ENCODE results near the gene RNF10. TPM values are rescaled to one million over a fixed set of nuclear protein-coding genes. Genes with fewer than 3 reads are reported as not detected.

The RNF10 gene
- total and polyA plus RNA-seq, 10 of the 15 experiments (the other 5 are each of a cell fraction or from before 2014, with no cell fraction given) = 48.2 to 127 (median 64.5) TPM

- TSS peak; percentile 85 for BruUV-seq (replicated peaks)
- H2AFZ ChIP-seq (ENCODE audit: control insufficient read depth, low read depth, low read length) = peak overlapping the region; percentile 47; the same call in 1 of the 2 replicates
- in situ Hi-C loops (cut with MboI) = no loop called here
- TF ChIP-seq ATF3 (IDR thresholded peaks at IDR 0.05; ENCODE audit: borderline replicate concordance, extremely low read depth, low read depth, low read length) = no peak
- TF ChIP-seq RAD21 (IDR thresholded peaks at IDR 0.05; ENCODE audit: insufficient read depth, low read depth, low read length) = peak; percentile 47
- no peak for TF ChIP-seq ZBTB4 (CRISPR knock-in tag; IDR thresholded peaks at IDR 0.05)
- TF ChIP-seq HCFC1 (IDR thresholded peaks at IDR 0.05; ENCODE audit: low read length) = no peak
- TF ChIP-seq GATAD2B (conservative IDR thresholded peaks at IDR 0.05; ENCODE audit: low read depth) = no peak
- no peak for TF ChIP-seq NRF1 (conservative IDR thresholded peaks at IDR 0.05; ENCODE audit: low read depth, low read length)
- no peak for TF ChIP-seq TBL1XR1 (IDR thresholded peaks at IDR 0.05; ENCODE audit: low read depth, low read length)
- TF ChIP-seq MYB (IDR thresholded peaks at IDR 0.05; ENCODE audit: borderline replicate concordance, low read depth, low read length) = no peak
- no peak for TF ChIP-seq IRF3 (IDR thresholded peaks at IDR 0.05)
- no peak for TF ChIP-seq FOXM1 (IDR thresholded peaks at IDR 0.05; ENCODE audit: low read depth, low read length)
- TF ChIP-seq IKZF2 (IDR thresholded peaks at IDR 0.05) = no peak
- no peak for TF ChIP-seq E4F1 (IDR thresholded peaks at IDR 0.05; ENCODE audit: borderline replicate concordance, partially characterized antibody)
- TF ChIP-seq ZNF274 (IDR thresholded peaks at IDR 0.05; ENCODE audit: insufficient read depth, insufficient read length) = no peak
- no peak for TF ChIP-seq RAD51 (IDR thresholded peaks at IDR 0.05)
Measured at GRCh38 chr12:120496413-120497340, 37.5 kb upstream of the RNF10 start.

More at GRCh38 chr12:120496413-120497340, 37.5 kb upstream of the RNF10 start:
- RAD21 ChIA-PET (ENCODE audit: unreplicated experiment) = interaction anchor here (0.6 to 2.5 kb wide), 13 partner anchors 16 to 194 kb away, joined by 3 to 16 read pairs (median 3); partner anchors contain the start of genes COQ5, POP5 and SIRT4
- Histone ChIP-seq H3K27me3 (replicated peaks in 1 of 2; ENCODE audit: control insufficient read depth in 2 of 2, insufficient read depth in 2 of 2, low read length in 1 of 2) (no peaks in the 10 kb centered on the region), H3K4me3 (peak overlapping the region; percentile 99), H3K4me2 (ENCODE audit: control insufficient read depth, insufficient read depth) (peak overlapping the region; percentile 96), H4K20me1 (ENCODE audit: control insufficient read depth, insufficient read depth) (0 out of 2 replicates have a peak, but pooled peaks cover 4% of the 10 kb centered on the region), H3K27ac (ENCODE audit: control insufficient read depth, insufficient read depth) (peak overlapping the region; percentile 77), H3K9ac (ENCODE audit: control insufficient read depth, insufficient read depth, low read length) (peak overlapping the region; percentile 85), H3K4me1 (ENCODE audit: control insufficient read depth, insufficient read depth, low read length) (peaks cover 4% of the 10 kb centered on the region), H3K36me3 (ENCODE audit: control insufficient read depth in 2 of 2, insufficient read depth in 2 of 2, low read length in 1 of 2) (peaks cover 0 to 9% of the 10 kb centered on the region in 2 experiments; a peak in 2 of 4 replicates), H3K79me2 (ENCODE audit: control insufficient read depth, insufficient read depth, low read length) (peaks cover 30% of the 10 kb centered on the region), H3K9me3 (replicated peaks; ENCODE audit: control insufficient read depth, insufficient read depth, low read length) (no peaks in the 10 kb centered on the region)
- FAIRE-seq (peak; percentile 80), DNase-seq (ENCODE audit: low read depth, low spot score) (no peak), ATAC-seq (peak; percentile 56)
- SMC1A ChIA-PET (ENCODE audit: uncharacterized antibody, unreplicated experiment) = interaction anchor here (0.8 to 2.4 kb wide), 9 partner anchors 24 to 140 kb away, joined by 3 to 10 read pairs (median 3); partner anchors contain the start of genes COQ5, POP5 and SRSF9
- POLR2A ChIA-PET = interaction anchor here (0.6 to 1.9 kb wide), 19 partner anchors 8 to 295 kb away, joined by 3 to 11 read pairs (median 4); partner anchors contain the start of genes COQ5, COX6A1 and RNU4-1
- under 1% methylated on average over 41 of the region's 47 CpGs for WGBS (ENCODE audit: insufficient coverage, insufficient replicate concordance, low lambda C conversion rate, missing lambda C conversion rate)
- intact Hi-C loops (cut with micrococcal nuclease; ENCODE audit: unreplicated experiment) = loop anchor here (2.0 kb wide), 1 partner anchor 28 kb away; the partner anchor contains the start of gene SRSF9
- CTCF ChIA-PET = interaction anchor here (0.5 to 2.1 kb wide), 17 partner anchors 11 to 363 kb away, joined by 3 to 11 read pairs (median 4); partner anchors contain the start of genes COQ5, POP5 and SRSF9

Data from GM12878 (cell line).